ENCODE results near the gene LINGO3.

GRCh38 chr19:2302319-2303210 is 5.4 kb downstream of the LINGO3 start:
- TF ChIP-seq CTCF (IDR thresholded peaks at IDR 0.05) (no peak), TP53 (CRISPR knock-in tag; IDR thresholded peaks at IDR 0.05) (0 out of 2 replicates have a peak, but pooled peaks have one; percentile 40), NFE2L1 (CRISPR knock-in tag; IDR thresholded peaks at IDR 0.05) (0 out of 2 replicates have a peak, but pooled peaks have one; percentile 47), E2F4 (CRISPR knock-in tag; IDR thresholded peaks at IDR 0.05; ENCODE audit: borderline replicate concordance, low read depth) (no peak), FOXK1 (CRISPR knock-in tag; IDR thresholded peaks at IDR 0.05) (peak; percentile 67; the same call in 1 of the 2 replicates), HMGXB4 (CRISPR knock-in tag; IDR thresholded peaks at IDR 0.05) (peak; percentile 40; the same call in 1 of the 2 replicates), ZNF281 (CRISPR knock-in tag; IDR thresholded peaks at IDR 0.05) (no peak), NR2C2 (CRISPR knock-in tag; IDR thresholded peaks at IDR 0.05) (no peak), ESRRA (CRISPR knock-in tag; IDR thresholded peaks at IDR 0.05; ENCODE audit: borderline replicate concordance) (no peak), ZNF232 (CRISPR knock-in tag; IDR thresholded peaks at IDR 0.05) (no peak), SP1 (CRISPR knock-in tag; conservative IDR thresholded peaks at IDR 0.05) (peak; percentile 52; the same call in 1 of the 2 replicates), ZNF121 (CRISPR knock-in tag; IDR thresholded peaks at IDR 0.05) (no peak)
